NCI-H226 (cell line): ENCODE measurements around the gene SEPSECS.

Source experiments
- DNase-seq: peaks from one replicate; pipeline ENCODE4 v3.0.0-alpha.2; 2015

SEPSECS gene

DNA sequence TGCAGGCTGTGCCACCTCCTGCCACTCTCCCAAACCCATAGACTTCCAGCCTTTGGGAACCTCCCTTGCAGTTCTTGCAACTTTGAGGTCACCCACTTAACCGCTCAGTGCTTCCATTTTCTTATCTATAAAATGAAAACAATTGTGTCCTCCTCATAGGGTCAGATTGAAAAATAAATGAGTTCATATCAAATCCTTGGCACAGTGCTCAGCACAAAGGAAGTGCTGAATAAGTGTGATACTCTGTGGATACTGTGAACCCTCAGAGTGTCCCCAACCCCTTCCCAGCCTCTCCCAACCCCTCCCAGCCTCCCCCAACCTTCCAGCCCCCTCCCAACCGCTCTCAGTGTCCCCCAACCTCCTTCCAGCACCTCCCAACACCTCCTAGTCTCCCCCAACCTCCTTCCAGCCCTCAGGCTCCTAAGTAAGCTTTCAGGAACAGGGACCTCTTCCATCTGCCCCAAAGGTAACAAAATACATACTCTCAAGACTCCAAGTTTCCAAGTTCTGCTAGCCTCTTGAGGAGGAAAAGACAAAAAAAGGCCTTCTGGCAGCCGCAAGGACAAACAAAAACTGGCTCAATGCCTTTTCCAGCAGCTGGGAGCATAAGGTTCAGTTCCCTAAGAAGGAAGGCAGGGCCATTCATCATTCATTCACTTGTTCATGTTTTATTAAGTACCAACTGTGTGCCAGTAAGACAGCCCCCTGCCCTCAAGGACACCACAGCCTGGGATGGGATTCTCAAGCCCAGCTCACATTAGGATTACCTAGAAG lies 83.4 kb downstream of the SEPSECS start:
- DNase-seq, result no peak

DNA sequence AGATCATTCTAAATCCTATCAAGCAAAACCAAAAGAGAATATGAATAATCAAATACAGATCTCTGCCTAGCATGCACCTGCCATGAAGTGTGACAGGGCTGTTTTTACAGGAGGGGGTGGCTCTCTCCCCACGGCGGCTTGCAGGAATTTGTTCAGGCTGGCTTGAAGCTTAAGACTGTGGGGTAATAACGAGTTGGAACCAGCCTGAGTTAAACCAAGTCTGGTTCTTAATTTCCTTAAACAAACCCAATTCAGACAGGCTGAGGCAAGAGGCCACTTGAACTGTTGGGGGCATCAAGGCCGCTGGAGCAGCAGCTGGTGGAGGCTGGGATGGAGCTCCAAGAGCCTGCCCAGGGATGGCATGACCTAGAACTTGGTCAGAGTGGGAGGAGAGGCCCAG lies 84.4 kb downstream of the SEPSECS start:
- DNase-seq, result no peak

DNA sequence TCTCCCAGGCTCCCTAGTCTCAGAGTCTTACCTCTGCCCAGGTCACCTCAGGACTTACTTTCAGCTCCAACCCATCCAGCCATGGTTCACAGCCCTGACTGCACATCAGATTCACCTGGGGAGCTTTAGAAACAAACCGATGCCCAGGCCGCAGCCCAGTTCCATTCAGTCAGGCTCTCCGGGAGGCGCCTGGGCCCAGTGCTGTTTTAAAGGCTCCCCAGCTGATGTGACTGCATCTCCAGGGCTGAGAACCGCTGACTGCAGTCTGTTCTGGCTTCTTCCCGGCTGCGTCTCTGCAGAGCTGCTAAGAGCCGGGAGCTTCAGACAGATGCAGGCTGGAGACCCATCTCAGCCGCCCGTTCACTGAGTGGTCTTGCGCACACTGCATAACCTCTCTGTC lies 85.1 kb downstream of the SEPSECS start:
- no peak for DNase-seq

DNA sequence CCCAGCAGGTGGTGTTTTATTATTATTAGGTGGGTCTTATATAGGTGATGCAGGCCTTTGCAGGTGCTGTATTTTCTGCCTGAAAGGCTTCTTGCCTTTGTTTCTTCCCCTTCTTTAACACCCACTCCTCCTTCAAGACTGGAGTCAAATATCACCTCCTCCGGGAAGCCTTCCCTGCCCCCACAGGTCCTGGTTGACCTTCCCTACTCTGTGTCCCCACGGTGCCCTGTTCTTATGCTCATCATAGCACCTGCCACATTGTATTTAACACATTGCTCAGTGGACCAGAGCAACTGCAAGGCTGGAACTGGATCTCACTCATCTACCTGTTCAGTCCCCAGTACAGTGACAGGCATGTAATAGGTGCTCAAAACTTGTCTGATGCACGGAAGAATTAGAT lies 89.7 kb downstream of the SEPSECS start:
- DNase-seq, result no peak
